GM15510 (cell line): ENCODE data around the gene METRN.

Experiments
- POLR2A ChIP-seq: IDR thresholded peaks from 3 replicates; pipeline ENCODE4 v1.6.1; 2011; ENCODE audit warnings: borderline replicate concordance; ENCODE audit not compliant: insufficient read length; ENCODE audit errors: extremely low read depth

Gene METRN

GRCh38 chr16:674968-675883 lies 39.7 kb upstream of the METRN start, which contains the start of gene RHBDL1:
Gene RHBDL1, plus strand, starts transcription at chr16:675671. Its CDS starts 120 bp downstream, at chr16:675791.
- no peak for TF ChIP-seq POLR2A

- no peak for TF ChIP-seq POLR2A
Measured at GRCh38 chr16:675884-676564, 38.9 kb upstream of the METRN start.

DNA sequence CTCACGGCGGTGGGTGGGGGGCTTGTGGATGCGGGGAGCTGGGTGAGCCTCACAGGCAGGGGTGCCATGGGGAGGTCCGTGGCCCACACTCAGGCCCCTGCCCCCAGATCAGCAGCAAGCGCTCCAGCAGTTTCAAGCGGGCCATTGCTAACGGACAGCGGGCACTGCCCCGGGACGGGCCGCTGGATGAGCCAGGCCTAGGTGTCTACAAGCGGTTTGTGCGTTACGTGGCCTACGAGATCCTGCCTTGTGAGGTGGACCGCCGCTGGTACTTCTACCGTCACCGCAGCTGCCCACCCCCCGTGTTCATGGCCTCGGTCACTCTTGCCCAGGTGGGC lies 38.4 kb upstream of the METRN start:
- TF ChIP-seq POLR2A = no peak

DNA sequence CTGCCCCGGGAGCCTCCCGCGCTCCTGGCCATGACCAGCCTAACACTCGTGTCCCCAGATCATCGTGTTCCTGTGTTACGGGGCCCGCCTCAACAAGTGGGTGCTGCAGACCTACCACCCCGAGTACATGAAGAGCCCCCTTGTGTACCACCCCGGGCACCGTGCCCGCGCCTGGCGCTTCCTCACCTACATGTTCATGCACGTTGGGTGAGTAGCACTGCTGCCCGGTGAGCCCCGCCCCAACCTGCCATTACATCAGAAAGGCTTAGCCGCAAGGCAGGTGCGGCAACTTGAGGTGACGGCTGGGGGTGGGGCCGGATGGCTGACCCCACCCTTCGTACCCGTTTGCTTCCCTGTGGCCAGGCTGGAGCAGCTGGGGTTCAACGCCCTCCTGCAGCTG lies 38.0 kb upstream of the METRN start:
- TF ChIP-seq POLR2A = no peak

- no peak for TF ChIP-seq POLR2A
Measured at GRCh38 chr16:677316-678190, 37.4 kb upstream of the METRN start.

DNA sequence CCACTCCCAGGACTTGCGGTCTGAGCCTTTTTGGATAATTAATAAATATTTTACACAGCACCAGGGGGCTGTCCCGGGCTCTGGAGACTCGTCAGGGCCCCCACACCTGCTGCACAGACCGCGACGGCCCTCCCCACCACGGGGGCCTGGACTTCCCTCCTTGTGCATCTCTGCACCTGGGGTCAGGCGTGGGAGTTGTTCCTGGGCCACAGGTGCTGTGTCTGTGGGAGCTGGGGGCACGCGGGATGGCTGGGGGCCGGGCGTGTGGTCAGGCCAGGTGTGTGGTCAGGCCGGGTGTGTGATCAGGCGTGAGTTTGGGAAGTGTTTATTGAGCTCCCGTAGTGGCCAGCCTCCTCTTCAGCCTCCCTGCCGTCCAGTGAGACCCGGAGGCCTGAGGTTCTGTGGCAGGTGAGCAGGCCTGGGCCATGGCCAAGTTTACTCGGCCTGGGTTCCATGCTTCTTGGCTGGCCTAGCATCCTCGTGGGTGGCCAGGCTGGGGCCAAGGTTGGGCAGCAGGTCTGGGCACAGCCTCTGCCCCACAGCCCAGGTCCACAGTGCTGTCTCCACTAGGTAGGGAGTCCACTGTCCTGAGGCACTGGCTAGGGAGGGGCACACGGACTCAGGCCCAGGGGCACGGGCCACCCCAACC lies 36.6 kb upstream of the METRN start:
- TF ChIP-seq POLR2A = no peak

DNA sequence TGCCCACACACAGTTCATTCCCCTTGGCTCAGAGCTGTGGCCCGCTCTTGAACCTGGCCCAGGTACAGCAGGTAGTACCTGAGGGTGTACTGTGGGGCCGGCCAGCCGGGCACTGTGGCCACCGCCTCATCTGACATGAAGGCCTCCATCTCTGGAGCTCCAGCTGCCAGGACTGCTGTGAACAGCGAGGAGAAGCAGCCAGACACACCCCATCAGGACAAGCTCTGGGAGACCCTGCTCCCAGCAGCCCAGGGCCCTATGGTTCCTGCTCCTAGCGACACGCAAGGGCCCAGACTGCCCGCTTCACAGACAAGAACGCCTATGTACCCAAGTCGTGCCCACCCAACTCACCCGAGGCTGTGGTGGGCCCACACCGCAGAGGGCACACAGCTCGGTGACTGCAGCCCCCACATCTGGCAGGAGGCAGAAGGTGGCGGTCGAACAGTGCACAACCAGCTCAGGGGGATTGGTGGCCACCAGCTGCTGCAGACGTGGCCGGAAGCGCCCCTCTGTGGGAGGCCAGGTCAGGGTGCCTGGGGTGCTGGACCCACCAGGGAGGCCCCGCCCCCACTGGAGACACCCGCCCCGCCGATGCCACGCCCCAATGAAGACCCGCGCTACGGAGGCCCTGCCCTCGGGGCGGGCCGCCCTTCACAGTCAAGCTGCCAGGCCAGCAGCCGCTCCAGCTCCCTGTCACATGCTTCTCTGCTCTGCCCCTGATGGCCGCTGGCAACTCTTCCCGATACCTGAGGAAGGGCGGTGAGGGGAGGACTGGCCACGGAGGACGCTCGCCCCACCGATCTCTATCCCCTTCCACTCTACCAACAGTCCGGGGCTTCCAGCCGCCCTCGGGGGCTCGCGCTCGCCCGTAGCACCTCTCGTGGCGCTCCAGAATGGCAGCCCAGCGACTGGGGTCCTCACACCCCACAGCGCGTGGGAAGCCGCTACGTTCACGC lies 35.8 kb upstream of the METRN start:
- peak; percentile 33 for TF ChIP-seq POLR2A

DNA sequence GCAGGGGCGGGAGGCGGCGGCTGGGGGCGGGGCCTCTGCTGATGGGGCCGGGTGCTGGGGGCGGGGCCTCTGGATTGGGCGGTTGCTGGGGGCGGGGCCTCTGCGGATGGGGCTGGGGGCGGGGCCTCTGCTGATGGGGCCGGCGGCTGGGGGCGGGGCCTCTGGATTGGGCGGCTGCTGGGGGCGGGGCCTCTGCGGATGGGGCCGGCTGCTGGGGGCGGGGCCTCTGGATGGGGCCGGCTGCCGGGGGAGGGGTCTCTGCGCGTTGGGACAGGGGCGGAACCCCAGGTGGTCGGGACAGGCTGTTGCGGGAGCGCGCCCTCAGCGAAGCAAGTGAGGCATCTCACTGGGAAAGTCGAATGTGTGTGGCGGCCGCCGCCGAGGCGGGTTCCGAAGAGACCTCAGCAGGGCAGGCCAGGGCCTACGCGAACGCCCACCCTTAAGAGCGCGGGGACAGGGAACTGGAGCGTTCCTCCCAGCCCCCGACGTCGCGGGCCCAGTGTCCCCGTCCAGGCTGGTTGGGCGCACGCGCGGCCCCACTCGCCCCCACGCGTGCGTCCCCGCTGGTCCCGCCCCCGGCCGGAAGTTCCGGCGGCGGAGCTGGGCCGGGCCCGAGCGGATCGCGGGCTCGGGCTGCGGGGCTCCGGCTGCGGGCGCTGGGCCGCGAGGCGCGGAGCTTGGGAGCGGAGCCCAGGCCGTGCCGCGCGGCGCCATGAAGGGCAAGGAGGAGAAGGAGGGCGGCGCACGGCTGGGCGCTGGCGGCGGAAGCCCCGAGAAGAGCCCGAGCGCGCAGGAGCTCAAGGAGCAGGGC lies 34.9 kb upstream of the METRN start, which contains the start of gene STUB1:
Gene STUB1, plus strand, starts transcription at position 597 of the 811 bp plus-strand sequence. Its CDS starts 116 bp downstream, at position 713.
- TF ChIP-seq POLR2A = peak; percentile 95

DNA sequence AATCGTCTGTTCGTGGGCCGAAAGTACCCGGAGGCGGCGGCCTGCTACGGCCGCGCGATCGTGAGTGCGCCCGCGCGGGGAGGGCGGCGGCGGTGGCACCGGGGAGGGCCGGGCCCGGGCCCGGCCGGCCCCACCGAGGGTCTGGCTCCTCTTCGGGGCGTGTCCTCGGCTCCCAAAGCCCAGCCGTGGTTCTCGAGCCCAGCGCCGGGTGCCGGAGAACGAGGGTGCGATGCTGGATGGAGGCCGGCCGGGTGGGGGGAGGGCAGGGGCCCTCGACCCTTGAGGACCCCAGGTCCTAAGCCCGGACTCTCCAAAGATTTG lies 34.3 kb upstream of the METRN start:
- no peak for TF ChIP-seq POLR2A

- TF ChIP-seq POLR2A = no peak
Measured at GRCh38 chr16:680967-681745, 33.8 kb upstream of the METRN start.

DNA sequence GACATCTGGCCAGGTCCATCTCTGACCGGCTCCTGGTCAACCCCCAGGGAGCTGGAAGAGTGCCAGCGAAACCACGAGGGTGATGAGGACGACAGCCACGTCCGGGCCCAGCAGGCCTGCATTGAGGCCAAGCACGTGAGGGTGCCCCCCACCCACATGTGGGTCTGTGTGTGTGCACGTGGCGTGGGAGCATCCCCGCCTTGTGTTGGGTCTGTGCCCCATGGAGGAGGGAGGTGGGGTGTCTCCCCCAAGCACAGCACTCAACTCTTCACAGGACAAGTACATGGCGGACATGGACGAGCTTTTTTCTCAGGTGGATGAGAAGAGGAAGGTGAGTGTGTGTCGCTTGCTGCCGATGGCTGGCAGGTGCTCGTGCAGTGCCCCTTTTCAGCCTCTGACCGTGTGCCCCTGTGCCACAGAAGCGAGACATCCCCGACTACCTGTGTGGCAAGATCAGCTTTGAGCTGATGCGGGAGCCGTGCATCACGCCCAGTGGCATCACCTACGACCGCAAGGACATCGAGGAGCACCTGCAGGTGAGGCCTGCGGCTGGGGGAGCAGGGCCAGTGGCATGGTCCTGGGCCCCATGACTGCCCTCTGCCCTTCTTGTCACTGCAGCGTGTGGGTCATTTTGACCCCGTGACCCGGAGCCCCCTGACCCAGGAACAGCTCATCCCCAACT lies 33.0 kb upstream of the METRN start:
- TF ChIP-seq POLR2A = no peak
